ENCODE data around the gene LHB.
A peak's percentile ranks its signal among the peaks of the same experiment; 100 is the strongest.

The LHB gene

GRCh38 chr19:48970923-48971395 lies 45.9 kb downstream of the LHB start:
- DNase-seq: peak; percentile 79

GRCh38 chr19:48970139-48970766 lies 46.6 kb downstream of the LHB start:
- DNase-seq: no peak

- no peak for DNase-seq
Observed at GRCh38 chr19:48969276-48970138, 47.4 kb downstream of the LHB start.

- no peak for DNase-seq
Observed at GRCh38 chr19:48968813-48969218, 48.1 kb downstream of the LHB start.

- DNase-seq: no peak
Observed at GRCh38 chr19:48968179-48968661, 48.7 kb downstream of the LHB start.

- peak; percentile 37 for DNase-seq
Observed at GRCh38 chr19:48967346-48968178, 49.3 kb downstream of the LHB start.

- DNase-seq: no peak
Observed at GRCh38 chr19:48966541-48967345, 50.1 kb downstream of the LHB start.

Measured in activated CD4-positive, alpha-beta T cell treated with anti-CD3 and anti-CD28 coated beads, Interleukin-2, amount 50 U/mL, for 16 hours (primary cell).